ENCODE data around the gene IGF2BP1.

Gene IGF2BP1

DNA sequence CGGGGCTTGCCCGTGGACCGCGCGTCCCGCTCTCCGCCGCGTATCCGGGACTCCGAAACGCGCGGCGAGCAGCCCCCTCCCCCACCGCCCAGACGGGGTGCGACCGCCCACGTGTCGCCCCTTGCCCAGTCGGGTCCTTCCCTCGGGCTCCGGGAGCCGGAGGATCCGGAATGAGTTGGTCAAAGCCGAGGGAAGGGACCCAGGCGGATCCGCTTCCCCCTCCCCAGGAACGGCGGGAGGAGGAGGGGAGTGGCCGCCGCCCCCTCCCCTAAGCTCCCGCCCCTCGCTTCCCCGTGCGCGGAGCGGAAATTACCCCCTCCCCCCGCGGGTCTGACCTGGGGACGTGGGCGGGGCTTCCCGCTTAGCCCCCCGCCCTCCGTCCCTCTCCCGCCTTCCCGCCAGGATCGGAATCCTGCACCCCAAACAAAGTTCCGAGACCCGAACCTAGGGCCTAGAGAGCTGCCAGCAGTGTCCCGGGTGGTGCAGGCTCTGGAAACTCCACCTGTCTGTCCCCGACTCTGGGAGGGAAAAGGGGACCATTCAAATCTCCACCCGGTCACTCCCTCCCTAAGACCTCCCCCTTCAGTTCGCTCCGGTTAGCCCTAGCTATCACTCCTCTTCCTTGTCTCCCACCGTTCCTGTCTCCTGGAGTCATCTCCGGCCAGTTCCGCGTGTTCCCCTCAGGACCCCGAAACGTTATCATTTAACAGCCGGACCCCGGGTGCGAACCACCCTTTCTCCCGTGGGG is 1.0 kb upstream of the IGF2BP1 start:
- Histone ChIP-seq H3K27ac (no peak overlapping the region), H3K4me3 (peak overlapping the region; percentile 44)
- TF ChIP-seq, protein P1, sequence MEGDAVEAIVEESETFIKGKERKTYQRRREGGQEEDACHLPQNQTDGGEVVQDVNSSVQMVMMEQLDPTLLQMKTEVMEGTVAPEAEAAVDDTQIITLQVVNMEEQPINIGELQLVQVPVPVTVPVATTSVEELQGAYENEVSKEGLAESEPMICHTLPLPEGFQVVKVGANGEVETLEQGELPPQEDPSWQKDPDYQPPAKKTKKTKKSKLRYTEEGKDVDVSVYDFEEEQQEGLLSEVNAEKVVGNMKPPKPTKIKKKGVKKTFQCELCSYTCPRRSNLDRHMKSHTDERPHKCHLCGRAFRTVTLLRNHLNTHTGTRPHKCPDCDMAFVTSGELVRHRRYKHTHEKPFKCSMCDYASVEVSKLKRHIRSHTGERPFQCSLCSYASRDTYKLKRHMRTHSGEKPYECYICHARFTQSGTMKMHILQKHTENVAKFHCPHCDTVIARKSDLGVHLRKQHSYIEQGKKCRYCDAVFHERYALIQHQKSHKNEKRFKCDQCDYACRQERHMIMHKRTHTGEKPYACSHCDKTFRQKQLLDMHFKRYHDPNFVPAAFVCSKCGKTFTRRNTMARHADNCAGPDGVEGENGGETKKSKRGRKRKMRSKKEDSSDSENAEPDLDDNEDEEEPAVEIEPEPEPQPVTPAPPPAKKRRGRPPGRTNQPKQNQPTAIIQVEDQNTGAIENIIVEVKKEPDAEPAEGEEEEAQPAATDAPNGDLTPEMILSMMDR (IDR thresholded peaks at IDR 0.05) = no peak
- DNase-seq (ENCODE audit: low spot score) = peak; percentile 50

DNA sequence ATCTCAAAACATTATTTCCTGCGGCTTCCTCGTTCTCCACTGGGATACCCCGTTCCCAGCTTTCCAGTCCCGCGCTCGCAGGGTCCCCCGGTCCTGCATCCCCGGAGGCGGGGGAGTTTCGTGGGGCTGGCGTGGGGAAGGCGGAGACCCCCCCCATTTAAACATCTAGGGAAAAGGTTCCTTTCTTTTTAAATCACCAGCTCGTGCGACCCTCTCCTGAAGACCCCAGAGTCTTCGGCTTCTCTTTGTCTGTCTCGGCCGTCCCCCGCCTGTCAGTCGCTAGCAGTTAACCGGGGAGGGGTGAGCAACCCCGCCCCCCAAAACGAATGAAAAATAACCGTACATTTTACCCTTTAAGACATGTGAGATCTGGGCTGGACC is 473 bp upstream of the IGF2BP1 start:
- no peak for DNase-seq (ENCODE audit: low spot score)
- TF ChIP-seq, protein P1 (IDR thresholded peaks at IDR 0.05) = no peak
- no peak overlapping the region for H3K27ac ChIP-seq

DNA sequence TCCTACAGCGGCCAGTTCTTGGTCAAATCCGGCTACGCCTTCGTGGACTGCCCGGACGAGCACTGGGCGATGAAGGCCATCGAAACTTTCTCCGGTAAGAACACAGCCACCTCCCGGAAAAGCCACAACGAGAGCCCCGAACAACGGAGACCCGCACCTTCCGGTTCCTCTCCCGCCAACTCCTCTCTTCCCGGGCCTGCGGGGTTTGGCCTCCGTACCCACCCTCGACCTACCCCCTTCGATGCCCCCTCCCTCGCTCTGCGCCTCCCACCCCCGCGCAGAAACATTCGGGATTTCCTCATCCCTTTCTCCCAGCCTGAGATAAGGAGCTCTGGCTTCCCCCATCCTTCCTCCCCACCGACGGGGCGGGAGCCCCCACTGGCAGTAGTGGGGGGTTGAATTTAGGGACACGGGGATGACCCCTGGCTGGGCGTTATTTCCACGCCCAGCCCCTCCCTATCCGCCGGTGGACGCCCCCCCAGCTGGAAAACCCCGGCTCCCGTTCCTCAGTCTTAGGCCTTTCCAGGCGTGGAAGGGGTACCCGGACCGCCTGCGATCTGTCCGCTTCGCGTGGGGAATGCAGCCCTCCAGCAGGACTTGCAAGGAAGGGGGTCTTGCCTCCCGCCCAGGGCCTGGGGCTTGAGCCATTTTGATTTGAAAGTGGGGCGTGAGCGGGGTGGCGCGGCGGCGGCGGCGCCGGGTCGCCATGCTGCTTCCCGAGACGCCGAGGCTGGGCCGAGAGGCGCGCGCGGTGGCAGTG is 822 bp downstream of the IGF2BP1 start:
- TF ChIP-seq, protein P1 (IDR thresholded peaks at IDR 0.05) = no peak
- Histone ChIP-seq H3K4me3 (peak overlapping the region; percentile 61), H3K27ac (no peak overlapping the region)
- peak; percentile 72 for DNase-seq (ENCODE audit: low spot score)

More for the DNA sequence above, 473 bp upstream of the IGF2BP1 start:
- peak overlapping the region; percentile 61 for H3K4me3 ChIP-seq

DNA sequence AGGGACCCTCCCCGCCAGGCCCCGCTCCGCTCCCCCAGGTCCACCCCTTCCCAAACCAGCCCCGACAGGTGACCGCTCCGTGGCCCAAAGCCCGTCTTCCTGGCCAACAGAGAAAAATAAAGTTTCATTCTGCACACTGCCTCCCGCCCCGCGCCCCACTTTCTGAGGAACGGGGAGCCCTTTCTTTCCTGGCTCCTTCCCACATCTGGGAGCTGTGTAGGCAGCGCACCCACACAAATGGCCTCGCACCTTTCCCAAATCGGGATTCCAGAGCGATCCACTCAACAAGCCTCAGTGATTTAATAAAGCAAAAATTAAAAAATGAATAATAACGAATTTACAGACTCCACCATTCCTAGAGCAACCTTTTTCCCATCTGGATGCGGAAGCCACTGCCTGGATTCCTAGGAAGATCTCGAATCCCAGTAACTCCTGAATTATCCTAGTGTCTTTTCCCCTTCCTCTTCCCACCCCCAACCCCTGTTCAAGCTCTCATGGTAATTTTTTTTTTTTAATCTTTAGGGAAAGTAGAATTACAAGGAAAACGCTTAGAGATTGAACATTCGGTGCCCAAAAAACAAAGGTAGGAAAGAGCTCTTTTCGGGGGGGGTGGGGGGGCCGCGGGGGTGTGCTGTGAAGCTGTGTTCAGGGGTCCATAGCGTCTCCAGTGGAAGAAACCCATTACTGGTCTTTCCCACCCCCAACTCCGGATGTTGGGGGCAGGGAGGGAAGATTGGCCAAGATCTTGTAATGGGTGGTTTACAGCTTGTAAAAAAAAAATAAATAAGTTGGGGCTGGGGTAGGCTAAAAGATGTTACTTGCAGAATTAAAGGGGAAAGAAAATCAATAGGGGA is 1.6 kb downstream of the IGF2BP1 start:
- no peak for DNase-seq (ENCODE audit: low spot score)
- TF ChIP-seq, protein P1 (IDR thresholded peaks at IDR 0.05) = no peak
- Histone ChIP-seq H3K4me3 (peak overlapping the region; percentile 61), H3K27ac (no peak overlapping the region)

DNA sequence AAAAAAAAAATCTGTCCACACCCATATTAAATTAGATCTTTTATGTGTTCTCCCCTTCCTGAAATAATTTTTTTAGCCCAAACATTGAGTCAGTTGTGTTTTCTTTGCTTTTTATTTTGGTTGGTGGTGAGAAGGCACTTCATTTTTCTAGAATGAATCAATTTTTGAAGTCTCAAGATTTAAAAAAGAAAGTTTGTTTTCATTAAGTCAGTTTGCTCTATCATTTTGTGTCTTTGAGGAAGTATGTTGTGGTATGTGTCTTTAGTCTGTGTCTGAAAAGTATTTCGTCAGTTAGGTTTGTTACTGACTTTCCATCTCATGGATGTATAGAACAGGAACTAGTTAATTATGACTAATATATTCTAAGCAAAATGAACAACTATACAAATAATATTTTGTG is 3.8 kb downstream of the IGF2BP1 start:
- TF ChIP-seq, protein P1 (IDR thresholded peaks at IDR 0.05) = no peak
- H3K27ac ChIP-seq = no peak overlapping the region
- DNase-seq (ENCODE audit: low spot score) = no peak
- H3K4me3 ChIP-seq = no peak overlapping the region

DNA sequence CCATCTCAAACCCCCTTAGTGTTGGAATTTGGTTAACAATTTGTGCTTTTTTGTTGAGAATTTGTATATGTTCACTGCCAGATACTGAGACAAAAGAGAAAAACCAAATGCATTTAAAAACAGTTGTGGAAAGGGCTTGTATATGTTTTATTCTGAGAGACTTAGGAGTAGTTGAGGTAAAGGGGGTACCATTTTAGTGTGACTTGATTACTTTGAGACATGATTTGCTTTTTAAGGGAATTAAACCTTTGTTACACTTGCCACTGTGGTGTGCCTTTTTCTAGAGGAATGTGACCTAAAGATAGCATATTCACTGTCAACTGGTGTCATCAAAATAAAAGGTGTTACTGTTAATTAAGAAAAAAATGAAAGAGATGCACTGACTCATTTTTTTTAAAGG is 4.5 kb downstream of the IGF2BP1 start:
- TF ChIP-seq, protein P1 (IDR thresholded peaks at IDR 0.05) = no peak
- DNase-seq (ENCODE audit: low spot score) = no peak
- H3K27ac ChIP-seq = no peak overlapping the region
- no peak overlapping the region for H3K4me3 ChIP-seq
